ENCODE data around the gene CELSR1.
A peak's percentile ranks its signal among the peaks of the same experiment; 100 is the strongest.

Gene CELSR1

GRCh38 chr22:46537225-46537945 lies at the start of gene CELSR1:
CELSR1 (minus strand) TSS chr22:46537620; CDS start chr22:46537170, 450 bp downstream.
- H3K27ac Mint-ChIP-seq = no peak within 1 kb of the TSS
- no peaks in the 10 kb centered on the region for H3K36me3 Mint-ChIP-seq (ENCODE audit: low read depth)
- no peaks in the 10 kb centered on the region for H3K9me3 Mint-ChIP-seq
- H3K4me1 Mint-ChIP-seq (ENCODE audit: low read depth) = peaks cover 6% of the 10 kb centered on the region
- H3K27me3 Mint-ChIP-seq = peaks cover 32% of the 10 kb centered on the region
- H3K4me3 Mint-ChIP-seq = peak within 1 kb of the TSS; percentile 26

GRCh38 chr22:46587061-46587460 lies 49.6 kb upstream of the CELSR1 start:
- Mint-ChIP-seq H3K36me3 (ENCODE audit: low read depth) (no peaks in the 10 kb centered on the region), H3K27ac (peak overlapping the region; percentile 76), H3K4me3 (peak overlapping the region; percentile 58), H3K27me3 (no peaks in the 10 kb centered on the region), H3K4me1 (ENCODE audit: low read depth) (peaks cover 55% of the 10 kb centered on the region), H3K9me3 (no peaks in the 10 kb centered on the region)

- no peak overlapping the region for H3K4me3 Mint-ChIP-seq
- H3K4me1 Mint-ChIP-seq (ENCODE audit: low read depth) = peaks cover 55% of the 10 kb centered on the region
- H3K9me3 Mint-ChIP-seq = no peaks in the 10 kb centered on the region
- no peaks in the 10 kb centered on the region for H3K36me3 Mint-ChIP-seq (ENCODE audit: low read depth)
- H3K27me3 Mint-ChIP-seq = no peaks in the 10 kb centered on the region
- H3K27ac Mint-ChIP-seq = peak overlapping the region; percentile 76
Observed at GRCh38 chr22:46586531-46587011, 49.2 kb upstream of the CELSR1 start.

- H3K4me1 Mint-ChIP-seq (ENCODE audit: low read depth) = peaks cover 55% of the 10 kb centered on the region
- H3K9me3 Mint-ChIP-seq = no peaks in the 10 kb centered on the region
- H3K27me3 Mint-ChIP-seq = no peaks in the 10 kb centered on the region
- no peaks in the 10 kb centered on the region for H3K36me3 Mint-ChIP-seq (ENCODE audit: low read depth)
- no peak overlapping the region for H3K27ac Mint-ChIP-seq
- H3K4me3 Mint-ChIP-seq = no peak overlapping the region
Observed at GRCh38 chr22:46586123-46586519, 48.7 kb upstream of the CELSR1 start.

- Mint-ChIP-seq H3K4me1 (ENCODE audit: low read depth) (peaks cover 51% of the 10 kb centered on the region), H3K27ac (no peak overlapping the region), H3K9me3 (no peaks in the 10 kb centered on the region), H3K36me3 (ENCODE audit: low read depth) (no peaks in the 10 kb centered on the region), H3K4me3 (no peak overlapping the region), H3K27me3 (no peaks in the 10 kb centered on the region)
Observed at GRCh38 chr22:46585340-46586122, 48.1 kb upstream of the CELSR1 start.

- H3K9me3 Mint-ChIP-seq = no peaks in the 10 kb centered on the region
- no peaks in the 10 kb centered on the region for H3K27me3 Mint-ChIP-seq
- H3K4me1 Mint-ChIP-seq (ENCODE audit: low read depth) = peaks cover 55% of the 10 kb centered on the region
- no peaks in the 10 kb centered on the region for H3K36me3 Mint-ChIP-seq (ENCODE audit: low read depth)
- no peak overlapping the region for H3K27ac Mint-ChIP-seq
- no peak overlapping the region for H3K4me3 Mint-ChIP-seq
Observed at GRCh38 chr22:46584081-46584921, 46.9 kb upstream of the CELSR1 start.

GRCh38 chr22:46583571-46583970 lies 46.2 kb upstream of the CELSR1 start:
- H3K4me3 Mint-ChIP-seq = no peak overlapping the region
- H3K9me3 Mint-ChIP-seq = no peaks in the 10 kb centered on the region
- no peaks in the 10 kb centered on the region for H3K27me3 Mint-ChIP-seq
- H3K27ac Mint-ChIP-seq = no peak overlapping the region
- no peaks in the 10 kb centered on the region for H3K36me3 Mint-ChIP-seq (ENCODE audit: low read depth)
- H3K4me1 Mint-ChIP-seq (ENCODE audit: low read depth) = peaks cover 60% of the 10 kb centered on the region

GRCh38 chr22:46582281-46582933 lies 45.0 kb upstream of the CELSR1 start:
- Mint-ChIP-seq H3K4me3 (no peak overlapping the region), H3K27me3 (no peaks in the 10 kb centered on the region), H3K27ac (no peak overlapping the region), H3K36me3 (ENCODE audit: low read depth) (no peaks in the 10 kb centered on the region), H3K4me1 (ENCODE audit: low read depth) (peaks cover 58% of the 10 kb centered on the region), H3K9me3 (no peaks in the 10 kb centered on the region)

- no peaks in the 10 kb centered on the region for H3K27me3 Mint-ChIP-seq
- H3K9me3 Mint-ChIP-seq = no peaks in the 10 kb centered on the region
- H3K4me1 Mint-ChIP-seq (ENCODE audit: low read depth) = peaks cover 50% of the 10 kb centered on the region
- H3K36me3 Mint-ChIP-seq (ENCODE audit: low read depth) = no peaks in the 10 kb centered on the region
- no peak overlapping the region for H3K27ac Mint-ChIP-seq
- H3K4me3 Mint-ChIP-seq = no peak overlapping the region
Observed at GRCh38 chr22:46581538-46582244, 44.3 kb upstream of the CELSR1 start.

GRCh38 chr22:46580940-46581537 lies 43.6 kb upstream of the CELSR1 start:
- Mint-ChIP-seq H3K27ac (no peak overlapping the region), H3K4me1 (ENCODE audit: low read depth) (peaks cover 49% of the 10 kb centered on the region), H3K4me3 (no peak overlapping the region), H3K36me3 (ENCODE audit: low read depth) (no peaks in the 10 kb centered on the region), H3K27me3 (no peaks in the 10 kb centered on the region), H3K9me3 (no peaks in the 10 kb centered on the region)

GRCh38 chr22:46579751-46580449 lies 42.5 kb upstream of the CELSR1 start:
- Mint-ChIP-seq H3K4me1 (ENCODE audit: low read depth) (peaks cover 58% of the 10 kb centered on the region), H3K36me3 (ENCODE audit: low read depth) (no peaks in the 10 kb centered on the region), H3K9me3 (no peaks in the 10 kb centered on the region), H3K4me3 (no peak overlapping the region), H3K27ac (no peak overlapping the region), H3K27me3 (no peaks in the 10 kb centered on the region)

GRCh38 chr22:46578824-46579561 lies 41.6 kb upstream of the CELSR1 start:
- Mint-ChIP-seq H3K27me3 (no peaks in the 10 kb centered on the region), H3K4me3 (peak overlapping the region; percentile 90), H3K9me3 (no peaks in the 10 kb centered on the region), H3K27ac (peak overlapping the region; percentile 68), H3K36me3 (ENCODE audit: low read depth) (no peaks in the 10 kb centered on the region), H3K4me1 (ENCODE audit: low read depth) (peaks cover 53% of the 10 kb centered on the region)

Measured in stimulated activated naive CD8-positive, alpha-beta T cell treated with anti-CD3 and anti-CD28 coated beads, Interleukin-15, Interleukin-2, amounts not matched to agents 100 ng/mL and 50 ng/mL, for 24 hours (primary cell).